Activated T-helper 1 cell treated with Interleukin-2 at 50 U/mL for 16 hours (primary cell): Measurements from ENCODE around the gene ROBO4.

Experiments
- DNase-seq: peaks from one replicate; pipeline ENCODE4 v3.0.0-alpha.2; 2020; ENCODE audit warnings: low read depth

ROBO4 gene

GRCh38 chr11:124841201-124841600 is 56.5 kb downstream of the ROBO4 start:
- no peak for DNase-seq

GRCh38 chr11:124840666-124841065 is 57.0 kb downstream of the ROBO4 start:
- DNase-seq = no peak

GRCh38 chr11:124839972-124840621 is 57.6 kb downstream of the ROBO4 start:
- DNase-seq = no peak

GRCh38 chr11:124839128-124839971 is 58.3 kb downstream of the ROBO4 start:
- DNase-seq = no peak

GRCh38 chr11:124838805-124839127 is 58.9 kb downstream of the ROBO4 start:
- no peak for DNase-seq

GRCh38 chr11:124837491-124837856 is 60.2 kb downstream of the ROBO4 start:
- DNase-seq = no peak

- no peak for DNase-seq
Measured at GRCh38 chr11:124835918-124836317, 61.7 kb downstream of the ROBO4 start.

DNA sequence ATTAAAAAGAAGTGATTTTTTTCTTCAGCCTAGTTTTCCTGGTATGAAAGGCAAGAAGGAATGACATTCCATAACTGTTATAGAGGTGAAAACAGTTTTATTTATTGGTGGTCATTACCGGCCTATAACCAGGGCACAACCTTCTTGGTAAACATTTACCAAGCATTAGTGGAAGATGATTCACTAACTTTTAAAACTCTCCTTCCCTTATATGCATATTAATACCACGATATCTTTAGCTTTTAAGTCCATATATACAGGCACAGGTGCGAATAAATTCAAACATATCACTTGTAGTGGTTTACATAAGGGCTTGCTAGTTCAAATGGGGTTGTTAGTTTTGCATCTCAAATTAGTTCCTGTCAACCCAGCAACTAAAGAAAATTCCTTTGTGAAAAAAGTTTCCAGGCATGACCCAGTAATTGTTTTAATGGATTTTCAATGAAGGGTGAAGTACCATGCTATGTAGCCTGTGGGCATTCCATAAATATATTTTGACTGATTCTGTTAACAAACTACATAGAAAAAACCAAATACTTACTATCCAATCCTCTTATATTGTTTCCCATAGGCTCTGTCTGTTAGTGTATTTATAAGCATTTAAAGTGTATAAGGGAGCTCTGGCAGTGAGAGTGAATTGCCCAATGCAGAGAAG is 63.0 kb downstream of the ROBO4 start:
- DNase-seq = no peak
